Choroid plexus epithelial cell (primary cell): ENCODE data around the gene ERC2.

Experiments used
- DNase-seq: peaks from one replicate; pipeline ENCODE4 v3.0.0-alpha.2; 2010; ENCODE audit warnings: low read depth
- H3K4me3 ChIP-seq: 2 replicates; pipeline ENCODE4 v1.5.1; 2011; ENCODE audit warnings: low read depth, mild to moderate bottlenecking, control low read depth, low read length, moderate library complexity
- TF ChIP-seq, protein P1 (sequence below): conservative IDR thresholded peaks from 2 replicates; pipeline ENCODE4 v1.5.1; 2011; ENCODE audit warnings: low read depth, mild to moderate bottlenecking, control low read depth, inconsistent platforms, low read length, moderate library complexity

Gene ERC2

DNA sequence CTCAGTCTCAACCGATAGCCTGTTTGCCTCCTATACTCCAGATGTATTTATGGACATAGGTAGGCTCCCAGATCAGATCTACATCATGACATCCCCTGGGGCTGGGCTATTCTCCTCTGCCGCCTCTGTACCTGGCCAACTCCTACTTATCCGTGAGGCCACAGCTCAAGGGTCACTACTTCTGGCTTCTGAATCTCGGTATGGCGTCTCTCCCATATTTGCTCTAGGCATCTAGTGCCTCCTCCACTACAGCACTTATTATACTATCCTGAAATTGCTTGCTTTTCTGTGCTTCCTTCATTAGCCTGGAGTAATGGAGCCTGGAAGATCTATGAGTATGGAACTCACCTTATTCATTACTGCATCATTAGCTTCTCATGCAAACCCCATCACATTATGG, 808.6 kb downstream of the ERC2 start:
- TF ChIP-seq, protein P1, sequence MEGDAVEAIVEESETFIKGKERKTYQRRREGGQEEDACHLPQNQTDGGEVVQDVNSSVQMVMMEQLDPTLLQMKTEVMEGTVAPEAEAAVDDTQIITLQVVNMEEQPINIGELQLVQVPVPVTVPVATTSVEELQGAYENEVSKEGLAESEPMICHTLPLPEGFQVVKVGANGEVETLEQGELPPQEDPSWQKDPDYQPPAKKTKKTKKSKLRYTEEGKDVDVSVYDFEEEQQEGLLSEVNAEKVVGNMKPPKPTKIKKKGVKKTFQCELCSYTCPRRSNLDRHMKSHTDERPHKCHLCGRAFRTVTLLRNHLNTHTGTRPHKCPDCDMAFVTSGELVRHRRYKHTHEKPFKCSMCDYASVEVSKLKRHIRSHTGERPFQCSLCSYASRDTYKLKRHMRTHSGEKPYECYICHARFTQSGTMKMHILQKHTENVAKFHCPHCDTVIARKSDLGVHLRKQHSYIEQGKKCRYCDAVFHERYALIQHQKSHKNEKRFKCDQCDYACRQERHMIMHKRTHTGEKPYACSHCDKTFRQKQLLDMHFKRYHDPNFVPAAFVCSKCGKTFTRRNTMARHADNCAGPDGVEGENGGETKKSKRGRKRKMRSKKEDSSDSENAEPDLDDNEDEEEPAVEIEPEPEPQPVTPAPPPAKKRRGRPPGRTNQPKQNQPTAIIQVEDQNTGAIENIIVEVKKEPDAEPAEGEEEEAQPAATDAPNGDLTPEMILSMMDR, result no peak
- H3K4me3 ChIP-seq, result no peak overlapping the region
- DNase-seq, result no peak

DNA sequence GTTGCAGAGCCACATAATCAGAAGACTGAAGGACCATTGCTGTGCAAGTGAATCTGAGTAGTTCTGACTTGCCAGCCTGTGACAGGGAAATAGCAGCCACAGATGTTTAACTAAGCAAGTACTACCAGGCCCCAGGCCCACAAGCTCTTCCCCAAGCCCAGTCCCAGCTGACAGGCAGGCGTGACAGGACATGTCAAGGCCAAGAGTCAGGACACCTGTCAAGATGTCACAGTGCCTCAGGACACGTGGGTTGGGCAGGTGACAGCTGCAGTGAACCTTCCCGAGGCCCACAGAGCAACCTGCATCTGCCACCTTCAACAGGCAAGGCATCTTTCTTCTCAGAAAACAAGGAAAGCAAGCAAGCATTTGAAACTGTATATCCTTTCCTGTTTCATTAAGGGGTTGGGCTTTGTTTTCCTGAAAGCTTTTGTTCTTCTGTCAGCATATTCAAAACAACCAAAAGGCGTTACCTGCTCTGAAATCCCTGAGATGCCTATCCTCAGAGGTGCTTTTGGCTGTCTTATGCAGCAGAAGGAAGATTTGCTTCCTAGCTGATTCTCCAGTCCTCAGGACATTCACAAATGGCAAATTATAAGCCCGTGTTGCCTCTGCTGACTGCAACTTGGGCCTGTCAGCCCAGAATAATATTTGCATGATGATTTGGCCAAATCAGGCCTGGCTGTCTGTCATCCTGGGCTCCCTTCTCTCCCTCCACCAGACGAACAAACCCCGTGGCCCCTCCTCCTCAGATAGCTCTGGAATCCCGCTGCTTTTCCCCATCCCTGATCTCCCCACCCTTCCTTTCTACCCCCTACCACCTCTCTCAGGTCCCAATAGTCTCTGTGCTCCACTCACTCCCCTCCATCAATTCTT, 809.3 kb downstream of the ERC2 start:
- no peak overlapping the region for H3K4me3 ChIP-seq

DNA sequence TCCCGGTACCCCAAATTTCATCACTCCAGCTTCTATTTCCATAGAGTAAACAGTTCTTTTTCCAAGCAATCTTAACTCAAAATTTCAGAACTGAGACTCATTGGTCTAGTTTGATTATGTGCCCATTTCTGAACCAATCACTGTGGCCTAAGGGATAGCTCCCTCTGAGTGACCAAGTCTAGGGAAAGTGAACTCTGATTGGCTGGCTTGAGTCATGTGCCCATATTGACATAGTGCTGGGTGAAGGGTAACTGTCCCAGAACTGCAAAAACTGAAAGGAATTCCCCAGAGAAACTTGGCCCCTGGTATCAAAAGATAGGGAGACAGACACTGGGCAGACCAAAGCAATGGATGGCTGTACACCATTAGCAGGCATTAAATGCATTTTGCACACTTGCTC, 810.0 kb downstream of the ERC2 start:
- no peak overlapping the region for H3K4me3 ChIP-seq
- TF ChIP-seq, protein P1, result no peak
- DNase-seq, result no peak

More for the DNA sequence above, 809.3 kb downstream of the ERC2 start:
- no peak for DNase-seq
- TF ChIP-seq, protein P1, result no peak

DNA sequence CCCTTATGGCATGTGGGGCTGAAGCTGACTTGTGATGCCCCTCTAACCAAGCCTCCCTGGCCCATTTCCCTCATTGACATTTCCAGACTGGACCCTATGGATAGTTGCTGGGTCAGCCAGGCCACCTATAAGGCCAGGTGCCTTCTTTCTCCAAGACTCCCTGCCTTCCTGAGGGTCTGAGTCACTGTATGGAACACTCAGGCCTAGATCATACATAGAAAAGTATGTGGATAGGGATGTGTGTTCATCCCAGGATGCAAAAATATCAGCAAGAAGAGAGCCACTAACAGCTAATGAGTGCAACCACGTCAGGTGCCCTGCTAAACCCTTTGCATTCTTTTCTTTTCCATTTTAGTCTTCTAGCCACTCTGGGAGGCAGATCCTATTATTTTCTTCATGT, 812.7 kb downstream of the ERC2 start:
- no peak for DNase-seq
- TF ChIP-seq, protein P1, result no peak
- H3K4me3 ChIP-seq, result no peak overlapping the region

DNA sequence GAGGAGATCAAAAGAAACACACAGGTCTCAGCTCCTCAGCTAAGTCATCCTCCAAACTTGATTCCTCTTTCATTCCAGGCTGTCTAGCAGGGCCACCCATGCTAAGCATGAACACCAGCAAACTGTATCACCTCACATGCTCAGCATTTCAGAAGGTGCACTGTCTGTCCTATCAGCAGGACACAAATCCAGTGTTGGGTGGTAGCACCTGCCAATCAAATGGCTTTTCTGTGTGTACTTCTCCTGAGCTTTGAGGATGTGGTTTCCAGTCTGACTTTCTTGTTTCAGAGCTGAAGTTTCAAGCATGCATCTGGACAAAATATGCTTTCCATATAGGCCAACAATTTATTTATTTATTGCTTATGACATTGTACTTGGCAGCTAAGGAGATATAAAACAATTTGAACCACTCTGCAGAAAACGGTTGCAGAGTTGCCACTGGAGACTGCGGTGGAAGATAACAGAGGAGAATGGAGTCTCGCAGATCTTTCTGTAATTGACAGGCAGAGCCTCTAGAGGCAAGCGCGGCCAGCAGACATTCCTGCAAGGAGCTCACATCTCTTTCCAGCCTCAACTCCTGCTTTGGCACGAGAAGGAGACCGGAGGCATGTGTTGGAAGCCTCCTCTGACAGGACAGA, 814.0 kb downstream of the ERC2 start:
- DNase-seq, result no peak
- TF ChIP-seq, protein P1, result no peak
- H3K4me3 ChIP-seq, result no peak overlapping the region

DNA sequence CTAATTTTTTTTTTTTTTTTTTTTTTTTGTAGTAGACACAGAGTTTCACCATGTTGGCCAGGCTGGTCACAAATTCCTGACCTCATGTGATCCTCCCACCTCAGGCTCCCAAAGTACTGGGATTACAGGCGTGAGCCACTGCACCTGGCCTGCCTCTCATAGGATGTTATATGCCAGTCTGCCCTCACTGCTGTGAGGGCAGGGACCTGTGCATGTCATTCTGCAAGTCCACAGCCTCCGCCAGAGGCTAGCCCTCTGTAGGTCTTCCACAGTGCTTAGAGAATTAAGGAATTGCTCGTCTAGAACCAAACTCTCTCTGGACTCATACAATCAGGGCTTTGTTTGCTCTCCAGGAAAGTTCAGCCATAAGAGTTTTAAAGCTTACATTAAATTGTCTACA, 817.3 kb downstream of the ERC2 start:
- no peak overlapping the region for H3K4me3 ChIP-seq
- DNase-seq, result no peak
- TF ChIP-seq, protein P1, result no peak
